Natural killer cell (primary cell): Measurements from ENCODE around the gene ABCA8. TPM values are rescaled to one million over a fixed set of nuclear protein-coding genes. Genes with fewer than 3 reads are reported as not detected.

ENCODE experiments used
- ATAC-seq, 3 donors: fragments of 150-1000 bp in 2 of 3; fragments of 200-7000 bp in 1 of 3; cut with Tn5 transposase; 1 replicate in 1 of 3; 2 replicates in 2 of 3; pipeline ENCODE4 v1.10.0; 2021; ENCODE audit warnings: mild to moderate bottlenecking in 2 of 3, moderate library complexity in 2 of 3
- DNase-seq, 2 donors: peaks; one replicate each; pipeline versions ENCODE4 v3.0.0 to v3.0.0-alpha.2; 2013 to 2021; ENCODE audit warnings: mixed read lengths in 1 of 2
- H3K27ac ChIP-seq: one replicate; pipeline ENCODE4 v1.5.1; 2013; ENCODE audit warnings: mild to moderate bottlenecking, low read length
- H3K27me3 ChIP-seq: one replicate; pipeline ENCODE4 v1.6.1; 2013; ENCODE audit warnings: low read length; ENCODE audit not compliant: control insufficient read depth, insufficient read depth
- H3K36me3 ChIP-seq: one replicate; pipeline ENCODE4 v1.6.1; 2013; ENCODE audit warnings: low read length; ENCODE audit not compliant: control insufficient read depth, insufficient read depth
- H3K4me1 ChIP-seq: one replicate; pipeline ENCODE4 v1.6.1; 2013; ENCODE audit warnings: low read length; ENCODE audit not compliant: control insufficient read depth, insufficient read depth
- H3K4me3 ChIP-seq: one replicate; pipeline ENCODE4 v1.5.1; 2013; ENCODE audit warnings: low read length
- H3K9me3 ChIP-seq: one replicate; pipeline ENCODE4 v1.6.1; 2013; ENCODE audit warnings: low read length; ENCODE audit not compliant: control insufficient read depth, insufficient read depth
- H3K27ac Mint-ChIP-seq, 2 donors: one replicate each; pipeline ENCODE4 v1.8.0; 2022; ENCODE audit warnings: mild to moderate bottlenecking in 2 of 2, mixed read lengths in 2 of 2, moderate library complexity in 1 of 2
- H3K27me3 Mint-ChIP-seq, 2 donors: one replicate each; pipeline ENCODE4 v1.8.0; 2022; ENCODE audit warnings: low read depth in 2 of 2, mixed read lengths in 2 of 2
- H3K36me3 Mint-ChIP-seq: one replicate; pipeline ENCODE4 v1.8.0; 2022; ENCODE audit warnings: mixed read lengths
- H3K4me1 Mint-ChIP-seq, 2 donors: one replicate each; pipeline ENCODE4 v1.8.0; 2022; ENCODE audit warnings: mixed read lengths in 2 of 2
- H3K4me3 Mint-ChIP-seq: one replicate; pipeline ENCODE4 v1.8.0; 2022; ENCODE audit warnings: mild to moderate bottlenecking, moderate library complexity, mixed read lengths
- H3K9me3 Mint-ChIP-seq, 2 donors: one replicate each; pipeline ENCODE4 v1.8.0; 2022; ENCODE audit warnings: mixed read lengths in 2 of 2
- CTCF ChIP-seq: fragments of 200-600 bp; IDR thresholded peaks from one replicate; pipeline ENCODE4 v1.8.0; 2022; ENCODE audit warnings: antibody characterized with exemption
- WGBS: methylation state at CpG from one replicate; pipeline ENCODE4 v1.1.7; 2013; ENCODE audit warnings: missing lambda C conversion rate; ENCODE audit not compliant: insufficient coverage; 5-methylcytosine and 5-hydroxymethylcytosine counted together
- intact Hi-C: fragments of 100-400 bp; cut with micrococcal nuclease; formaldehyde crosslinking; loops from one replicate; pipeline ENCODE4 v1.14.2; 2022
- total RNA-seq, 4 donors: library from RNA; stranded (reverse); fragments of 120-200 nt in 1 of 4; gene quantifications; one replicate each; pipeline versions ENCODE4 v1.2.3 to v1.2.4, GENCODE V29; 2013 to 2022

Gene ABCA8
- total RNA-seq, 3 donors from 2014 or later (not counting 1 experiment from before 2014, with no cell fraction given): not detected

GRCh38 chr17:68910789-68911431 lies 44.3 kb downstream of the ABCA8 start:
- DNase-seq (no peak), ATAC-seq (no peak)
- intact Hi-C loops: no loop called here
- no peaks in the 10 kb centered on the region for H3K4me1 Mint-ChIP-seq
- H3K27me3 ChIP-seq: no peaks in the 10 kb centered on the region
- peaks cover 0 to 2% of the 10 kb centered on the region in 2 donors for H3K9me3 Mint-ChIP-seq
- H3K4me3 Mint-ChIP-seq: no peak overlapping the region
- H3K4me1 ChIP-seq: no peaks in the 10 kb centered on the region
- H3K4me3 ChIP-seq: no peak overlapping the region
- H3K9me3 ChIP-seq: no peaks in the 10 kb centered on the region
- H3K36me3 Mint-ChIP-seq: no peaks in the 10 kb centered on the region
- no peaks in the 10 kb centered on the region for H3K36me3 ChIP-seq
- no peak for TF ChIP-seq CTCF
- WGBS: 97% methylated on average over 2 of the region's 2 CpGs
- H3K27ac ChIP-seq: no peak overlapping the region
- H3K27ac Mint-ChIP-seq: no peak overlapping the region
- H3K27me3 Mint-ChIP-seq: peaks cover 3 to 24% of the 10 kb centered on the region in 2 donors

GRCh38 chr17:68910251-68910705 lies 44.9 kb downstream of the ABCA8 start:
- no peaks in the 10 kb centered on the region for H3K4me1 ChIP-seq
- no peak for TF ChIP-seq CTCF
- Mint-ChIP-seq H3K9me3 (peaks cover 0 to 2% of the 10 kb centered on the region in 2 donors), H3K36me3 (no peaks in the 10 kb centered on the region), H3K27me3 (peaks cover 3 to 24% of the 10 kb centered on the region in 2 donors), H3K4me1 (no peaks in the 10 kb centered on the region), H3K4me3 (no peak overlapping the region), H3K27ac (no peak overlapping the region)
- no peak overlapping the region for H3K27ac ChIP-seq
- intact Hi-C loops: no loop called here
- no peaks in the 10 kb centered on the region for H3K36me3 ChIP-seq
- H3K4me3 ChIP-seq: no peak overlapping the region
- DNase-seq: no peak
- H3K27me3 ChIP-seq: no peaks in the 10 kb centered on the region
- 76% methylated on average over 4 of the region's 5 CpGs for WGBS
- H3K9me3 ChIP-seq: no peaks in the 10 kb centered on the region
- ATAC-seq: no peak

- ATAC-seq (no peak), DNase-seq (no peak)
- Mint-ChIP-seq H3K27ac (no peak overlapping the region), H3K27me3 (peaks cover 3 to 17% of the 10 kb centered on the region in 2 donors), H3K36me3 (no peaks in the 10 kb centered on the region), H3K9me3 (peaks cover 0 to 2% of the 10 kb centered on the region in 2 donors), H3K4me1 (no peaks in the 10 kb centered on the region), H3K4me3 (no peak overlapping the region)
- no peak for TF ChIP-seq CTCF
- Histone ChIP-seq H3K27me3 (no peaks in the 10 kb centered on the region), H3K27ac (no peak overlapping the region), H3K9me3 (no peaks in the 10 kb centered on the region), H3K36me3 (no peaks in the 10 kb centered on the region), H3K4me3 (no peak overlapping the region), H3K4me1 (no peaks in the 10 kb centered on the region)
- intact Hi-C loops: no loop called here
- WGBS: 88% methylated on average over 1 of the region's 1 CpG
Measured at GRCh38 chr17:68909066-68909465, 46.1 kb downstream of the ABCA8 start.

GRCh38 chr17:68908045-68908444 lies 47.1 kb downstream of the ABCA8 start:
- Histone ChIP-seq H3K27me3 (no peaks in the 10 kb centered on the region), H3K4me1 (no peaks in the 10 kb centered on the region), H3K9me3 (no peaks in the 10 kb centered on the region), H3K36me3 (no peaks in the 10 kb centered on the region), H3K27ac (no peak overlapping the region), H3K4me3 (no peak overlapping the region)
- WGBS: 83% methylated on average over 2 of the region's 2 CpGs
- H3K4me3 Mint-ChIP-seq: no peak overlapping the region
- ATAC-seq (no peak), DNase-seq (no peak)
- peaks cover 2 to 20% of the 10 kb centered on the region in 2 donors for H3K27me3 Mint-ChIP-seq
- H3K9me3 Mint-ChIP-seq: no peaks in the 10 kb centered on the region
- intact Hi-C loops: no loop called here
- no peaks in the 10 kb centered on the region for H3K4me1 Mint-ChIP-seq
- no peaks in the 10 kb centered on the region for H3K36me3 Mint-ChIP-seq
- no peak for TF ChIP-seq CTCF
- H3K27ac Mint-ChIP-seq: no peak overlapping the region
